Activated T-helper 9 cell treated with anti-CD3 and anti-CD28 coated beads, Interleukin-2, amount 50 U/mL, for 16 hours (primary cell): ENCODE measurements around the gene PRKCG.

Source experiments
- DNase-seq: peaks from one replicate; pipeline ENCODE4 v3.0.0-alpha.2; 2020; ENCODE audit warnings: low read depth

Gene PRKCG

GRCh38 chr19:53872762-53873161 lies 9.2 kb upstream of the PRKCG start:
- DNase-seq: no peak

GRCh38 chr19:53873773-53874605 lies 8.0 kb upstream of the PRKCG start:
- DNase-seq: no peak

- DNase-seq: no peak
These were observed 7.4 kb upstream of the PRKCG start for GRCh38 chr19:53874606-53874990.

GRCh38 chr19:53875602-53876325 lies 6.2 kb upstream of the PRKCG start:
- DNase-seq: no peak

DNA sequence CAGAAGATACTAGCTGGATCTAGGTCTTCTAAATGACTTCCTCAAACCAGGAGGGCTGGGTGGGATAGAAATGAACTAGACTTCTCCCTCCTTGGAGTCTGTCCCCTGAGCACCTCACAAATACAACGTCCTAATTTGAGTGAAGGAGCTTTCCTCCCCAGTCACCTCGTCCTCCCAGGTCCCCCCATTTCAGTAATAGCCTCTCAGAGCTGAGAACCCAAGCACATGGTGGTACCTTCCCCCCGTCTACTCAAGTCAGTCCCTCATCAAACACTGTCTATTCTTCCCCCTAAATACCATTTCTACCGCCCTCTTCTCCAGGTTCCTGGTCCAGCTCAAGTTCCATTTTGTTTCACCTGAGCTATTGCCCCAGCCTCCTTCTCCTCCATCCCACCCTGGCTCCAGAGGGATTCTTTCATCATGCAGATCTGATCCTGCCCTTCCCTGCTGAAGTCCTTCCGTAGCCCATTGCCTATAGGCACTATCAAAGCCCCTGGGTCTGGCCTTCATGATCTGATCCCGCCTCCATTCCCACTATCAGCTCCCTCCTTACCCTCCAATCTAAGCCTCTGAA lies 5.3 kb upstream of the PRKCG start:
- DNase-seq: no peak

GRCh38 chr19:53877361-53877766 lies 4.6 kb upstream of the PRKCG start:
- no peak for DNase-seq

DNA sequence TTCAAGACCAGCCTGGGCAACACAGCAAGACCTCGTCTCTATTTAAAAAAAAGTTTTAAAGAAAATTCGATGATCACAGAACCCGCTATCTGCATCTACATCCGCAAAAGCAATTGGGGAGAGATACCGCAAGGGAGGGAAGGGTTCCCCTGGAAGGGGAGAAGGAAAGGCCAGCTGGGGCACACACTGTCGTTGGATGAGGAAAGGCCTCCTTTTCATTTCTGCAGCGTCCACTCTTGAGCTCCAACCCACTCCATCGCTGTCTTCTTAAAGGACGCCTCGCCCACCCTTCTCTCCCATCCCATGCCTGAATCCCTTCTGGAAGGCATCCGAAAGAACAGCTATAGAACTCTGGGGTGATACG lies 3.2 kb upstream of the PRKCG start:
- no peak for DNase-seq

- DNase-seq: peak; percentile 74
These were observed 2.6 kb upstream of the PRKCG start for GRCh38 chr19:53879140-53880081.

DNA sequence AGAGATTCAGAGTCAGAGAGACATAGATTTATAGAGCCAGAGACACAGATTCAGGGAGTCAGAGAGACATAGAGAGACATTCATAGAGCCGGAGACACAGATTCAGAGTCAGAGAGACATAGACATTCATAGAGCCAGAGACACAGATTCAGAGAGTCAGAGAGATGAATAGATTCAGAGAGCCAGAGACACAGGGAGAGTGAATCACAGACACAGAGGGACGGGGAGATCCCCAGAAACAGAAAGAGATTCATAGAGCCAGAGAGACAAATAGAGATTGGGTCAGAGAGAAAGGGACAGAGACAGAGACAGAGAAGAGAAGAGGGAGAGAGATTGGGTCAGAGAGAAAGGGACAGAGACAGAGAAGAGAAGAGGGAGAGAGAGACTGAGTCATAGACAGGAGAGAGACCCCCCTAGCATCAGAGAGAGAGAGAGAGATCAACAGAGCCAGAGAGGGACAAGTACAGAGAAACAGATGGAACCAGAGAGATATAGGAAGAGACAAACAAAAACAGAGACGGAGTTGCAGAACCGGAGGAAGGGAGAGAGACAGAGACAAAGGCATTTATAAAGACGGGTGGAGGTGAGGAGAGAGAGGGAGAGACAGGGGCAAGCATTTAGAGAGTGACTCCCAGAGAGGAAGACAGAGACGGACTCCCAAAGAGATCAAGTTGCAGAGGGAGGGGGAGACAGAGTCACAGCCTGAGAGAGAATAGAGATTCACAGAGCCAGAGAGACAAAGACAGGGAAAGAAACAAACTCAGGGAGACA lies 1.1 kb upstream of the PRKCG start:
- DNase-seq: no peak

- no peak for DNase-seq
These were observed 524 bp downstream of the PRKCG start for GRCh38 chr19:53882391-53883050.

- no peak for DNase-seq
These were observed 1.2 kb downstream of the PRKCG start for GRCh38 chr19:53883231-53883661.

- DNase-seq: no peak
These were observed 1.7 kb downstream of the PRKCG start for GRCh38 chr19:53883741-53884140.

DNA sequence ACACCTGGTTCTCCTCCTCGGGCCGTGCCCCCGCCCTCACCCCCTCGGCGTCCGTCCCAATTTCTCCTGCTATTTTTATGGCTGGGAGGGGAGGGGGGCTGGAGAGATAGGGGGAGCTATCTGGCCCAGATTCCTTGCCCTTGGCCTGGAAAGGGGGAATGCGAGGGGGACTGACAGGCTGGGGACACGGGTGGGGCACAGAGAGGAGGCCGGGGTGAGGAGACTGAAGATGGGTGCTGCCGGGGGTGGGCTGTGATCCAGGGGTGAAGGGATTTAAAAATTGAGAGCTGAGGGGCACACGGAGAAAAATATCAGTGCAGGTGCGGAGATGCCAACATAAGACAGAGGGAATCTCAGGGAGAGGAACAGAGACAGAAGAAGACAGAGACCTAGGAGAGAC lies 2.3 kb downstream of the PRKCG start:
- DNase-seq: no peak

DNA sequence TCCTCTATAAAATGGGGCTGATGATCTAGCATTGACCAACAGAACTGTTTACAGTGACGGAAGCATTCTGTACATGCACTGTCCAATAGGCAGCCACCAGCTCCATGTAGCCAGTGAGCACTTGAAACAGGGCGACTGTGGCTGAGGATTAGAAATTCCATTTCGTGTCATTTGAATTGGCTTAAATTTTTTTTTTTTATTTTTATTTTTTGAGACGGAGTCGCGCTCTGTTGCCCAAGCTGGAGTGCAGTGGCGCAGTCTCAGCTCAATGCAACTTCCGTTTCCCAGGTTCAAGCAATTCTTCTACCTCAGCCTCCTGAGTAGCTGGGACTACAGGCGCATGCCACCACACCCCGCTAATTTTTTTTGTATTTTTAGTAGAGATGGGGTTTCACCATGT lies 3.0 kb downstream of the PRKCG start:
- no peak for DNase-seq

GRCh38 chr19:53892301-53892980 lies 10.4 kb downstream of the PRKCG start:
- no peak for DNase-seq

GRCh38 chr19:53892981-53893325 lies 11.0 kb downstream of the PRKCG start:
- no peak for DNase-seq

GRCh38 chr19:53894707-53895106 lies 12.7 kb downstream of the PRKCG start:
- no peak for DNase-seq

GRCh38 chr19:53896682-53897081 lies 14.7 kb downstream of the PRKCG start:
- no peak for DNase-seq

- DNase-seq: no peak
These were observed 15.5 kb downstream of the PRKCG start for GRCh38 chr19:53897459-53897858.

DNA sequence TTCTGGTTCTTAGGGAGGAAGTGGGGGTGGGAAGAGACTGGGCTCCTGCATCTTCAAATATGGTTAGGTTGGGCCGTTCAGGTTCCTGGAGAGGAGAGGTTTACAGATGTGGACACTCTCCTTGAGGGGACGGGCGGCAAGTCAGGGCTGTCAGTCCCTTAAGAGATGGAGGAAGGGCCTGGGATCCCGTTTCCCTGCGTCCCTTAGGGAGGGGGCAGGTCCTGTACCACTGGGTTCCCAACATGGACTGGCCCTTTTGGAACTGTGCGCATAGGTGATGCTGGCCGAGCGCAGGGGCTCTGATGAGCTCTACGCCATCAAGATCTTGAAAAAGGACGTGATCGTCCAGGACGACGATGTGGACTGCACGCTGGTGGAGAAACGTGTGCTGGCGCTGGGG lies 16.2 kb downstream of the PRKCG start:
- DNase-seq: no peak
